ENCODE data around the gene NMB.

NMB gene

GRCh38 chr15:84616235-84616634 is 41.8 kb downstream of the NMB start:
- DNase-seq (ENCODE audit: low read depth, low spot score) = no peak

GRCh38 chr15:84611631-84612030 is 46.4 kb downstream of the NMB start:
- DNase-seq (ENCODE audit: low read depth, low spot score) = no peak

DNA sequence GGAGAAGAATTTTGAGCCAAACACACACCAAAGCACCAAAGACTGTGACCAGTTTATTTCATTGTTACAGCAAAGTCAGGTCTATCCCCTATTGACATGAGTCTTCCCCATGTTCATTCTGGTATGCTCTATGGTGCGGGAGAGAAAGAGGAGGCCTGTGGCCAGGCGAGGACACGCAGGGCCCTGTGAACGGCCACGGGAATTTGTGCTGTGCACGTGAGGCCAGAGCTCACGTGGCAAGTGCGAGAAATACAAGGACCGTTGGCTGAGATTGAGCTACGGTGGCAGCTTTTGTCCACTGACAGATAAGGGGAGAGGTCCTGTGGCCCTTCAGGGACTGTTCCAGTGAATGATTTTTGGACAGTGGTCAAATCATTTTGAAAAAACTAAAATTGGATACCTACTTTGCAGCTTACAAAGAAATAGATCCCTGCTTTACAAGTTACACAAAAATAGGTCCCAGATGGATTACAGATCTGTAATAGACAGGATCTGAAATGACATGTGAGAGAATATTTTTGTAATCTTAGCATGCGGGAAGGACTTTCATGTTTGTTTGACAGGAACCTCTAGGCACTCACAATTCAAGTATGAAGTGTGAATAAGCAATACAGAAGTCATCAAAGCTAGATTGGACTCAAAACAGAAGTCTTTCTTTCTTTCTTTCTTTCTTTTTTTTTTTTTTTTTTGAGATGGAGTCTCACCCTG is 48.0 kb downstream of the NMB start:
- DNase-seq (ENCODE audit: low read depth, low spot score) = no peak

GRCh38 chr15:84608707-84609284 is 49.2 kb downstream of the NMB start:
- no peak for DNase-seq (ENCODE audit: low read depth, low spot score)

- no peak for DNase-seq (ENCODE audit: low read depth, low spot score)
These were observed 51.3 kb downstream of the NMB start for GRCh38 chr15:84606653-84607120.

DNA sequence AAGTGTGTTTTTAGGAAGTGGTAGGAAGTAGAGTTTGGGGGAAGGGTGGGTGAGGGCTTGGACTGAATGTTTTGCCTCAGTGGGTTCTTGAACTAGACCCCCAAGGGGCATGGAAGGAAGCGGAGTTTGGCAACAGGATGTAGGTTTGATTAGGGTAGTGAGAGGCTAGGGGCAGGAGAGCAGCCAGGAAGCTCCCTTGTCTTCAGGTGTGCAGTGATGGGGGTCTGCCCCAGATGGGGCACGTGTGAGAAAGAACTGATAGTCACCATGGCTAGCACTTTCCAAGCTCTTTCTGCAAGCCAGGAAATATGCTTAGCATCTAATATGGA is 52.5 kb downstream of the NMB start:
- DNase-seq (ENCODE audit: low read depth, low spot score) = no peak
